ENCODE results near the gene WNT6. TPM values are rescaled to one million over a fixed set of nuclear protein-coding genes. Genes with fewer than 3 reads are reported as not detected.

WNT6 gene
- total RNA-seq, 2 donors from 2014 or later, result 8.0 to 56.5 TPM

GRCh38 chr2:218832520-218832919, 27.1 kb upstream of the WNT6 start:
- intact Hi-C loops (cut with DNase I), result no loop called here
- Histone ChIP-seq H3K4me1 (replicated peaks) (no peaks in the 10 kb centered on the region), H3K36me3 (no peaks in the 10 kb centered on the region), H3K27ac (no peak overlapping the region), H3K4me3 (no peak overlapping the region), H3K27me3 (replicated peaks; ENCODE audit: insufficient read depth) (no peaks in the 10 kb centered on the region), H3K9me3 (no peaks in the 10 kb centered on the region)
- DNase-seq (ENCODE audit: low spot score), result no peak
- TF ChIP-seq POLR2A (IDR thresholded peaks at IDR 0.05) (no peak), POLR2AphosphoS5 (IDR thresholded peaks at IDR 0.05) (no peak)
- TF ChIP-seq, protein P1, sequence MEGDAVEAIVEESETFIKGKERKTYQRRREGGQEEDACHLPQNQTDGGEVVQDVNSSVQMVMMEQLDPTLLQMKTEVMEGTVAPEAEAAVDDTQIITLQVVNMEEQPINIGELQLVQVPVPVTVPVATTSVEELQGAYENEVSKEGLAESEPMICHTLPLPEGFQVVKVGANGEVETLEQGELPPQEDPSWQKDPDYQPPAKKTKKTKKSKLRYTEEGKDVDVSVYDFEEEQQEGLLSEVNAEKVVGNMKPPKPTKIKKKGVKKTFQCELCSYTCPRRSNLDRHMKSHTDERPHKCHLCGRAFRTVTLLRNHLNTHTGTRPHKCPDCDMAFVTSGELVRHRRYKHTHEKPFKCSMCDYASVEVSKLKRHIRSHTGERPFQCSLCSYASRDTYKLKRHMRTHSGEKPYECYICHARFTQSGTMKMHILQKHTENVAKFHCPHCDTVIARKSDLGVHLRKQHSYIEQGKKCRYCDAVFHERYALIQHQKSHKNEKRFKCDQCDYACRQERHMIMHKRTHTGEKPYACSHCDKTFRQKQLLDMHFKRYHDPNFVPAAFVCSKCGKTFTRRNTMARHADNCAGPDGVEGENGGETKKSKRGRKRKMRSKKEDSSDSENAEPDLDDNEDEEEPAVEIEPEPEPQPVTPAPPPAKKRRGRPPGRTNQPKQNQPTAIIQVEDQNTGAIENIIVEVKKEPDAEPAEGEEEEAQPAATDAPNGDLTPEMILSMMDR (IDR thresholded peaks at IDR 0.05), result no peak
- 67% methylated on average over 3 of the region's 3 CpGs for WGBS

- WGBS, result 82% methylated on average over 4 of the region's 4 CpGs
- Histone ChIP-seq H3K27ac (no peak overlapping the region), H3K9me3 (no peaks in the 10 kb centered on the region), H3K36me3 (no peaks in the 10 kb centered on the region), H3K4me1 (replicated peaks) (no peaks in the 10 kb centered on the region), H3K27me3 (replicated peaks; ENCODE audit: insufficient read depth) (no peaks in the 10 kb centered on the region), H3K4me3 (no peak overlapping the region)
- DNase-seq (ENCODE audit: low spot score), result no peak
- intact Hi-C loops (cut with DNase I), result no loop called here
- TF ChIP-seq, protein P1 (IDR thresholded peaks at IDR 0.05), result no peak
- TF ChIP-seq POLR2A (IDR thresholded peaks at IDR 0.05), result no peak
- no peak for TF ChIP-seq POLR2AphosphoS5 (IDR thresholded peaks at IDR 0.05)
Observed at GRCh38 chr2:218833023-218833609, 26.5 kb upstream of the WNT6 start.

- Histone ChIP-seq H3K36me3 (no peaks in the 10 kb centered on the region), H3K27me3 (replicated peaks; ENCODE audit: insufficient read depth) (no peaks in the 10 kb centered on the region), H3K9me3 (no peaks in the 10 kb centered on the region), H3K27ac (no peak overlapping the region), H3K4me1 (replicated peaks) (no peaks in the 10 kb centered on the region), H3K4me3 (no peak overlapping the region)
- intact Hi-C loops (cut with DNase I), result no loop called here
- no peak for TF ChIP-seq POLR2AphosphoS5 (IDR thresholded peaks at IDR 0.05)
- TF ChIP-seq, protein P1 (IDR thresholded peaks at IDR 0.05), result no peak
- TF ChIP-seq POLR2A (IDR thresholded peaks at IDR 0.05), result no peak
- no peak for DNase-seq (ENCODE audit: low spot score)
- WGBS, result 44% methylated on average over 4 of the region's 4 CpGs
Observed at GRCh38 chr2:218834685-218835084, 24.9 kb upstream of the WNT6 start.

DNA sequence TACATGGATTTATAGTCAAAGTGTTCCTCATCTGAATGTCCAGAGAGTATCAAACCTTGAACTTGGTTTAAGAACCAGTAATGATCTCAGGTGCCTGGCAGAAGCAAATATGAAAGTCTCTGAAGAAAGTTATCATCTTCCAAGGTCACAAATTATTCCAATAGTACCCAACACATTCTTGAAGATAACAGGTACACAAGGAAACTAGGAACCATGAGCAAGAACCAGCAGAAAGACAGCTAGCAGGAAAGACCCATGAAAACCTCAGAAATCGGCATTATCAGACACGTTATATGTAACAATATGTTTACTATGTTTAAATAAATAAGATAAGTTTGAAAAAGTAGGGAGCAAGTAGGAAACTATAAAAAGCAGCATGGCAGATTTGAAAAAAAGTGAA, 22.1 kb upstream of the WNT6 start:
- intact Hi-C loops (cut with DNase I), result no loop called here
- 85% methylated on average over 2 of the region's 2 CpGs for WGBS
- no peaks in the 10 kb centered on the region for H3K4me1 ChIP-seq (replicated peaks)
- TF ChIP-seq, protein P1 (IDR thresholded peaks at IDR 0.05), result no peak
- H3K27ac ChIP-seq, result no peak overlapping the region
- no peaks in the 10 kb centered on the region for H3K9me3 ChIP-seq
- H3K36me3 ChIP-seq, result no peaks in the 10 kb centered on the region
- no peak for DNase-seq (ENCODE audit: low spot score)
- H3K27me3 ChIP-seq (replicated peaks; ENCODE audit: insufficient read depth), result no peaks in the 10 kb centered on the region
- H3K4me3 ChIP-seq, result no peak overlapping the region

DNA sequence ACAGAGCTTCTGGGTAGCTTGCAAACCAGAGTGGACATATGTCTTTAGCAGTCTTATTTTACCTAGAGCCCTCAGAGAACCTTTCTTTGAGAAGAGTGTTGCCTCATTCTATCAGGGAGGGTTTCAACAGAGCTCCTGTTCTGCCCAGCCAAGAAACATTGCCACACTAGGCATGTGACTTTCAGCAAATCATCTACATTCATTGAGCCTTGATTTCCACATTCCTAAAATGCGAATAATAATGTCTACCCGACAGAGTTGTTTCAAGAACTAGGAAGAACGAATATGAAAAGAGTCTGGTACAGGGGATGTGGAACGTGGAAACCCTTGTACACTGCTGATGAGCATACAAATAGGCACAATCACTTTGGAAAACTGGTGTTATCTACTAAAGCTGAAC, 20.2 kb upstream of the WNT6 start:
- no peak for DNase-seq (ENCODE audit: low spot score)
- intact Hi-C loops (cut with DNase I), result no loop called here
- Histone ChIP-seq H3K36me3 (no peaks in the 10 kb centered on the region), H3K9me3 (no peaks in the 10 kb centered on the region), H3K4me1 (replicated peaks) (no peaks in the 10 kb centered on the region), H3K4me3 (no peak overlapping the region), H3K27me3 (replicated peaks; ENCODE audit: insufficient read depth) (no peaks in the 10 kb centered on the region), H3K27ac (no peak overlapping the region)
- TF ChIP-seq POLR2AphosphoS5 (IDR thresholded peaks at IDR 0.05) (no peak), POLR2A (IDR thresholded peaks at IDR 0.05) (no peak)
- TF ChIP-seq, protein P1 (IDR thresholded peaks at IDR 0.05), result no peak
- 76% methylated on average over 4 of the region's 4 CpGs for WGBS

Measured in prostate gland (tissue), 2 donors.